ENCODE data around the gene TMEM131.
"Not testable (repeated sequence)": the region's sequence is repeated elsewhere in the genome, so short reads cannot be mapped to it uniquely, and the experiment has no call there.

Gene TMEM131

GRCh38 chr2:97900806-97901205, 94.9 kb downstream of the TMEM131 start:
- in situ Hi-C loops (cut with MboI; ENCODE audit: low pct_unique_long_range_greater_than_20kb, low sequenced_read_pairs, unreplicated experiment): no loop called here
- TF ChIP-seq, protein P1, sequence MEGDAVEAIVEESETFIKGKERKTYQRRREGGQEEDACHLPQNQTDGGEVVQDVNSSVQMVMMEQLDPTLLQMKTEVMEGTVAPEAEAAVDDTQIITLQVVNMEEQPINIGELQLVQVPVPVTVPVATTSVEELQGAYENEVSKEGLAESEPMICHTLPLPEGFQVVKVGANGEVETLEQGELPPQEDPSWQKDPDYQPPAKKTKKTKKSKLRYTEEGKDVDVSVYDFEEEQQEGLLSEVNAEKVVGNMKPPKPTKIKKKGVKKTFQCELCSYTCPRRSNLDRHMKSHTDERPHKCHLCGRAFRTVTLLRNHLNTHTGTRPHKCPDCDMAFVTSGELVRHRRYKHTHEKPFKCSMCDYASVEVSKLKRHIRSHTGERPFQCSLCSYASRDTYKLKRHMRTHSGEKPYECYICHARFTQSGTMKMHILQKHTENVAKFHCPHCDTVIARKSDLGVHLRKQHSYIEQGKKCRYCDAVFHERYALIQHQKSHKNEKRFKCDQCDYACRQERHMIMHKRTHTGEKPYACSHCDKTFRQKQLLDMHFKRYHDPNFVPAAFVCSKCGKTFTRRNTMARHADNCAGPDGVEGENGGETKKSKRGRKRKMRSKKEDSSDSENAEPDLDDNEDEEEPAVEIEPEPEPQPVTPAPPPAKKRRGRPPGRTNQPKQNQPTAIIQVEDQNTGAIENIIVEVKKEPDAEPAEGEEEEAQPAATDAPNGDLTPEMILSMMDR (IDR thresholded peaks at IDR 0.05; ENCODE audit: extremely low read depth, insufficient read depth, missing control alignments): no peak
- no peak for DNase-seq (ENCODE audit: low spot score)

- in situ Hi-C loops (cut with MboI; ENCODE audit: low pct_unique_long_range_greater_than_20kb, low sequenced_read_pairs, unreplicated experiment); DNase-seq (ENCODE audit: low spot score): not testable (repeated sequence)
These were observed 102.7 kb downstream of the TMEM131 start for GRCh38 chr2:97893042-97893441.

DNA sequence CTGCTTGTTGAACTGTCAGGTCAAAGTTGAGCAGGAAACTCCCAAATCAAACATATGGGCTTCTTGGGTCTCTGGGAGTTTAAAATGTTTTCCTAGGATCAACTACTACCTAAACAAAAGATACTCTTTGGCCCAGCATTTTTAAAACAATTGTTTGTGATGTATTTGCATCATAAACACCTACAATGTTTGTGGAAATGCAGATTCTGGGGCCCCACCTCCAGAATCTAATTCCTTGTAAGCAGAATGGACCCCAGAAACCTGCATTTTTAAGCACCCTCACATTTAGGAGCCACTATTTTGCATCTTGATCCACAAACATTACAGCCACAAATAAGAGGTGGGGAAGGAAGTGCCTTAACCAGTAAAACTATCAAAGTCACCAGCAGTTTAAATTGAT, 104.1 kb downstream of the TMEM131 start:
- in situ Hi-C loops (cut with MboI; ENCODE audit: low pct_unique_long_range_greater_than_20kb, low sequenced_read_pairs, unreplicated experiment): no loop called here
- TF ChIP-seq, protein P1 (IDR thresholded peaks at IDR 0.05; ENCODE audit: extremely low read depth, insufficient read depth, missing control alignments): no peak
- DNase-seq (ENCODE audit: low spot score): no peak

DNA sequence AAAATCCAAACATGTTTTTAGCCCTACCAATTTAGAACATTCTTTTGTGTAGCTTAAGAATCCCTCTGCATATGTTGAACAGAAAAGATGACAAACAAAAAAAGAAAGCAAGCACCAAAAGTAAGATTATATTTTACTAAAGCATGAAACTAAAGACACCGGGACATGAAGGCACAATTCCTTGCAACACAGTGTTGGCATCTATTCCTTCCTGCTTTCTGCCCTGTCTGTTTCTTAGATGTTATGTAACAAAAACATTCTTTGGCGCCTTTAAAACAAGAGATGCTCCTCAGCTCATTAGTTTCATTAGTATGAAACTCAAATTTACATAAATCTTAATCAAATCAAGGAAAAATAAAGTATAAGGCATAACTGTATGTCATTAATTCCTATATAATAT, 106.6 kb downstream of the TMEM131 start:
- TF ChIP-seq, protein P1 (IDR thresholded peaks at IDR 0.05; ENCODE audit: extremely low read depth, insufficient read depth, missing control alignments): no peak
- no peak for DNase-seq (ENCODE audit: low spot score)
- in situ Hi-C loops (cut with MboI; ENCODE audit: low pct_unique_long_range_greater_than_20kb, low sequenced_read_pairs, unreplicated experiment): no loop called here

GRCh38 chr2:97885841-97886240, 109.9 kb downstream of the TMEM131 start:
- TF ChIP-seq, protein P1 (IDR thresholded peaks at IDR 0.05; ENCODE audit: extremely low read depth, insufficient read depth, missing control alignments): no peak
- in situ Hi-C loops (cut with MboI; ENCODE audit: low pct_unique_long_range_greater_than_20kb, low sequenced_read_pairs, unreplicated experiment): no loop called here
- no peak for DNase-seq (ENCODE audit: low spot score)

DNA sequence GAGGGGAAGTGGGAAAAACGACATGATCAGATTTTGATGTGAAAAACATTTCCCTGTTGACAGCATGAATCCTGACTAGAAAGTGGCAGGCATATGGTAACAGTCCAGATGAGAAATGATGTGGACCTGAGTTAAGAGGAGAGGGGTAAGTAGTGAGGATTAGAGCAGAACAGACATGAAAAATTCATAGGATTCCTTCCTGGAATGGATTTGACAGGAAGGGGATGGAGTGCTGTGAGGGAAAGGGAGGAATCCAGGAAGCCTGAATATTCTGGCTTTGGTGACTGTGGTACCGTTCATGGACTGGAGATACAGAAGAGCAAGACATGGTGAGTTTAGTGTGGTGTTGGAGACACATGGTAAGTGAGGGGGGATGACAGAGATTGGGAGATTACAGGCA, 115.4 kb downstream of the TMEM131 start:
- in situ Hi-C loops (cut with MboI; ENCODE audit: low pct_unique_long_range_greater_than_20kb, low sequenced_read_pairs, unreplicated experiment): no loop called here
- TF ChIP-seq, protein P1 (IDR thresholded peaks at IDR 0.05; ENCODE audit: extremely low read depth, insufficient read depth, missing control alignments): no peak
- DNase-seq (ENCODE audit: low spot score): no peak

DNA sequence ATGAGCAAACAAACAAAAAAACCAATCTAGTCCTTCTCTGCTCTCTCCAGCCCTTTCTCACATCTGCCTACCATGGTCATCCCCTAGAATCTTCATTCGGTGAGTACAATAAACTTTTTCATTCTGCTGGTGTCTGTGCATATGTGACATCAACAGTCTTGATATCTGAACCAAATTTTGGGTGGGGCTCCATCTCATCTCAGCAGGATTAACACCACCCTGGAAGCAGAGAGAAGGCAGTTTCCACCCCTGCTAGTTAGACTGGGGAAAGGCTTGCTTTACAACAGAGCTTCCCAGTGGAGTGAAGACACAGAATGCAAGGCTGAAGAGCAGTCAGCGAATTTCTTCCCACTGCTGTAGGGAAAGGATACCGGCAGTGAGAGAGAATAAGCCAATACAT, 116.9 kb downstream of the TMEM131 start:
- TF ChIP-seq, protein P1 (IDR thresholded peaks at IDR 0.05; ENCODE audit: extremely low read depth, insufficient read depth, missing control alignments): no peak
- in situ Hi-C loops (cut with MboI; ENCODE audit: low pct_unique_long_range_greater_than_20kb, low sequenced_read_pairs, unreplicated experiment): no loop called here
- no peak for DNase-seq (ENCODE audit: low spot score)

- DNase-seq (ENCODE audit: low spot score); in situ Hi-C loops (cut with MboI; ENCODE audit: low pct_unique_long_range_greater_than_20kb, low sequenced_read_pairs, unreplicated experiment): not testable (repeated sequence)
These were observed 117.4 kb downstream of the TMEM131 start for GRCh38 chr2:97878317-97878716.

Measured in GM13977 (cell line).